NCI-H460 (cell line): ENCODE results near the gene FLOT2. TPM values are rescaled to one million over a fixed set of nuclear protein-coding genes. Genes with fewer than 3 reads are reported as not detected.
"Not testable (repeated sequence)": the region's sequence is repeated elsewhere in the genome, so short reads cannot be mapped to it uniquely, and the experiment has no call there.

Source experiments
- DNase-seq: peaks from one replicate; pipeline ENCODE4 v3.0.0-alpha.2; 2016; ENCODE audit warnings: low read depth; ENCODE audit errors: extremely low read depth
- total RNA-seq: library from RNA; depleted of rRNA; stranded (reverse); fragments of >200 nt; shearing (Covaris generic); gene quantifications from 2 replicates; pipeline ENCODE4 v1.2.3, GENCODE V29; 2014

Gene FLOT2
- total RNA-seq, 1 experiment from 2014 or later = 30.7 TPM

DNA sequence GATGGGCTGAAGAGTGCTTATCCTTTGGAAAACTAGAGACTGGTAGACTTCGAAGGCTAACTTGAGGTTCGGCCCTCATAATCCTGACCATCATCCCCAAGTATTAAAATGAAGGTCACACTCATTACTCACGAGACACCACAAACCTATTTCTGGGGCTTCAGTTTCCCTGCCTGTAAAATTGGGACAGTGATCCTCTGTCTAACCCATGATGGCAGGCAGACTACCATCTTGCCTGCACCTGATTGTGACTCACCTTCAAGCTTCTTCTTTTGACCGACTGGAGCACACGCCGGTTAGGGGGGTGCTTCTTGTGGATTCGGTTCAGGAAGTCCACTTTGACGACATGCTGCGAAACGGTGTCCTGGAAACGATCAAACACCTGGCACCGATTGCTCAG, 19.5 kb upstream of the FLOT2 start:
- no peak for DNase-seq

GRCh38 chr17:28916302-28916934, 18.9 kb upstream of the FLOT2 start:
- DNase-seq = peak; percentile 43

DNA sequence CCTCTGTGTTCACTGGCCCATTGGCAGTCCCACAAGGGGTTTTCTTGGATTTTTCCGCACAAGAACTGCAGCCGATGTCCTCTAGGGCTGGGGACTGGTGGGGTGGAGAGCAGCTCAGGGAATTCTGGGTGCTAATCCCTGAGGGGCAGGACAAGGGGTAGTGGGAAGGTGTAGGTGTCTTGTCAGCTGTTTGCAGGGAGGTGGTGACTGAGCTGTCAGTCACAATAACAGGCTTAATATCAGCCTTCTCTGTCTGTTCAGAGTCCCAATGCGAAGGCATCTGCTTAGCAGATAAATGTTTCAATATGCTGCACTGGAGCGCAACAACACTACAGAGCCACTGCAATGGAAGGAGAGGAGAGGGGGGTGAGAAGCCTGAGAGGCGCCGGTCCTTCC, 15.4 kb upstream of the FLOT2 start:
- DNase-seq = no peak

- no peak for DNase-seq
These were observed 14.9 kb upstream of the FLOT2 start for GRCh38 chr17:28912281-28912937.

GRCh38 chr17:28911411-28912045, 14.0 kb upstream of the FLOT2 start:
- no peak for DNase-seq

DNA sequence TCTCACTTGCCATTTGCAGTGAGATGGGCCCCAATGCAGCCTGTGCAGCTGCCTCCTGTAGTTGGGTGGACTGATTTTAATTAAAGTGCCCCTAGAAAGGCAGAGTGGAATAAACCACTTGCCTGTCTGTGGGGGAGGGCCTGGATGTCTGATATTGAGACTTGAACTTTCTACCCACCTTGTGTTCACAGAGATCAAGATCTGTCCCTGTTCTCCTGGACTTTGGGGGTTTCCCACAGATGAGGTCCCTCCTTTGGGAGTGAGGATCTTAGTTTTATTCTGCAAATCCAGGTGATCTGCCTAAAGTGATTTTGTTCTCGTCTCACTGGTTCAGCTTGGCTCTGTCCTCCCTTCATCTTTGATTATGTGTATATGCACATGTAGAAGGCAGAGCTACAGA, 13.0 kb upstream of the FLOT2 start:
- DNase-seq = no peak

DNA sequence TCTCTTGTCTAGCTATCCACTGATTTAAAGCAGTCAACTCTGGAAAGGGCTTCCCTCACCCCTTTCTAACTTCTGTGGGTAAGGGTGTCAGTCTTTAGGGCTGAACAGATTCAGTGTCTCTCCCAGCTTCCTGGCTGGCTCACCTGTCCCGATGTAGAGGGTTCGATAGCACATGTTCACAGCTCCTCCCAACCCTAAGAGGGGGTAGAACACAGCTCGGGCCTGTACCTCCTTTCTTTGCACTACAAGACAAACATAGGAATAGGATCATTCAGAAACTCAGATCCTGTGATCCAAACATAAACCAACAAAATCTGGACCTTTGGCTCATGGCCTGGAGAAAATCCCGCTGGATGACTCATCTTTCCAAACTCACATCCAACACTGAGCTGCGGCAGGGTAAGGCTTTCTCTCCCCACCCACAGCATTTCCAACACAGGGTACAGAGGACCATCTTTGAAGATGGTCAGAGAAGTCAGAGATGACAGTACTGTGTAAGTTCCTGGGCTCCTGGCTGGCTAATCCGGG, 11.2 kb upstream of the FLOT2 start:
- DNase-seq = no peak

DNA sequence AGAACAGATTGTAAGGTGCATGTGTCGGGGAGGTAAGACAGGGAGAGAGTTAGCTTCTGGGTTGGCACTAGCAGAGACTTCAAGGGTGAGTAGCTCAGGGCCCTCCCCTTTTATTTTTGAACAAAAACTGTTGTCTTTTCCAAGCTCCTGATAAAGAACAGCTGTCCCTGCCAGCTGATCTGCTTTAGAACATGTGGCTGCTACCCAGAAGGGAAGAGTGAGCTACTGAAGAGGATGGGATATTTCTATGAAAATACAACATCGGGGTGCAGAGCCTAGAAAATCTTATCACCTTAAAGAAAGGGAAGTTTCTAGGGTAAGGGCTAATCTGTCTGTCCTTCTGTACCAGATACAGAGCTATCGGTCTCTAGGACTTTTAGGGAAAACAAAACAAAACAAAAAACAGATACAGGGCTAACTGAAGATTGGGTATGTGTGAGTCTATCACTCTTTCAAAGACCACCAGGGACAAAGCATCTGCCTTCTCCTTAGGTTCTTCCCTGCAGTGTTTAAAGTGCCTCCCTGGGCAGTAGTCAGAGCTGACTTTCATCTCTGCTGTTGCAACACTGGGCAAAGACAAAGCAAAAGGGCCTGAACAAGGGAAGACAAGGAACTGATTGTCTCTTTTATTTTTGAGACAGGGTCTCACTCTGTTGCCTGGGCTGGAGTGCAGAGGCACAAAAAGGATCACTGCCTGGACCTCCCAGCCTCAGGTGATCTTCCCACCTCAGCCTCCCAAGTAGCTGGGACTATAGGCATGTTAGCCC, 10.4 kb upstream of the FLOT2 start:
- no peak for DNase-seq

DNA sequence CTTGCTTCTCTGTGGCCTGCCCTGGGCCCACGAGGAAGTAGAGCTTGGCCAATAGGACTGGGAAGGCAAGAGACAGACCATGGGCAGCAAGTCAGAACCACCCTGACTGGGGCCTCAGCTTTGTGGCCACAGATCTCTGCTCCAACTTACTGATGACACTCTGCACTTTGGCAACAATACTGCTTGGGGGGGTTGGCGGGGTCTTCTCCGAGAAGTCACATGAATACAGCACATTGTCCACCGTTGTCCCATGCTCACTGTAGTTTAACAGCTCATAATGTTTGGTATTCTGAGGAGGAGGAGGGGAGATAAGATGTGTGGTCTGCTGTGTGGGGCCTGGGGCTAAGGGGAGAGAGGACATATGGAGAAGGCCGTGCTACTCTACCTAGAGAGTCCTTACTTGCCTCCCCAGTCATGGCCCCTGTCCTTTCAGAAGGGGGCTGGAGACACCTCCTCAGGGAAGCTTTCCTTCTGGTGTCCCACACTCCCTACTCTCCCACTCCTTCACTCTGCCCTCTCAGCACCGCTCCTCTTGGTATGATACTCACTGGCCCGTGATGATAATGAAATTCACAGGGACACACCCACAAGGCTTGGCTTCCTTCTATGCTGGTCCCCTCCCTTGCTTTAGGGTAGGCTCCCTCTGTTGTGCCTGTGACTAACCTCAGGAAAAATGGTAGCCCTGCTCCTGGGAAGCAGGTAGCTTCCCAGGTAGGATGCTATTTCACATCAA, 9.3 kb upstream of the FLOT2 start:
- no peak for DNase-seq

GRCh38 chr17:28906276-28906675, 8.7 kb upstream of the FLOT2 start:
- no peak for DNase-seq

GRCh38 chr17:28904800-28905199, 7.3 kb upstream of the FLOT2 start:
- DNase-seq = no peak

DNA sequence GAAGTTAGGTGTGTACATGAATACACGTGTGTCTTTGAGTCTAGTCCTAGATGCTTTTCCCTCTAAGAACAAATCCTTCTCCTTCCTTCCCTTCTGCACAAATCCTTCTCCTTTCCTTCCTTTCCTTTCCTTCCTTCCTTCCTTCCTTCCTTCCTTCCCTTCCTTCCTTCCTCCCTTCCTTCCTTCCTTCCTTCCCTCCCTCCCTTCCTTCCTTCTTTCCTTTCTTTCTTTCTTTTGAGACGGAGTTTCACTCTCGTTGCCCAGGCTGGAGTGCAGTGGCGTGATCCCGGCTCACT, 6.0 kb upstream of the FLOT2 start:
- not testable (repeated sequence) for DNase-seq

DNA sequence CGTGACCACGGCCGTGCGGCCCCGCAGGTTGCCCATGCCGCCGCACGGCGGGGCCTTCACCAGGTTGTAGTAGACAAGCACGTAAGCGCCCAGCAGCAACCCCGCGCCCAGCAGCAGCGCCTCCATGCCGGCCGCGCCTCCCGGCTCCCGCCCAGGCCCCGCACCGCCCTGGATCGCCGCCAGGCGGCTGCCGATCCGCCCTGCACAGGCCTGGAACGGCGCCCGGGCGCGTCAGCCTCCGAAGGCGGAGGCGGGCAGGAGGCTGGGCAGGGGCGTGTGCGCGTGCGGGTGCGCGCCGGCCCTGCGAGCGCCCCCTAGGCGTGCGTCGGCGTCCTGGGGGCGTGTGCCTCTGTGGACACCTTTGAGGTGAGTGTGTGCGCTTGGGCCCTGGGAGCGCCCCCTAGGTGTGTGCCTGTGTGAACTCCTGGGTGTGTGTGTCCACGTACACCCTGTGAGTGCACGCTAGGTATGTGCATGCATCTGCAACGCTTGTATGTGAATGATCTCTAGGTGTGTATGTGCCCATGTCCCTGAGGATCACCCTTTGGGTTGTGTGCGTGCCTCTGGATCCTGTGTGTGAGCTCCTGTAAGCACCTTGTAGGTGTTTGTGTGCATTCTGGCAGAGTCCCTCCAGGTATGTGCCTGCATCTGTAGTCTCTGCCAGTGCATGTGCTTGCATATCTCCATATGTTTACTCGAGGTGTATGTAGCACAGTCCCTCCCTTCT, 5.4 kb upstream of the FLOT2 start, which contains the start of gene DHRS13:
TSS of gene DHRS13 (minus strand) at position 261 of the 727 bp plus-strand sequence. CDS start at position 126, 135 bp downstream.
- peak; percentile 89 for DNase-seq

DNA sequence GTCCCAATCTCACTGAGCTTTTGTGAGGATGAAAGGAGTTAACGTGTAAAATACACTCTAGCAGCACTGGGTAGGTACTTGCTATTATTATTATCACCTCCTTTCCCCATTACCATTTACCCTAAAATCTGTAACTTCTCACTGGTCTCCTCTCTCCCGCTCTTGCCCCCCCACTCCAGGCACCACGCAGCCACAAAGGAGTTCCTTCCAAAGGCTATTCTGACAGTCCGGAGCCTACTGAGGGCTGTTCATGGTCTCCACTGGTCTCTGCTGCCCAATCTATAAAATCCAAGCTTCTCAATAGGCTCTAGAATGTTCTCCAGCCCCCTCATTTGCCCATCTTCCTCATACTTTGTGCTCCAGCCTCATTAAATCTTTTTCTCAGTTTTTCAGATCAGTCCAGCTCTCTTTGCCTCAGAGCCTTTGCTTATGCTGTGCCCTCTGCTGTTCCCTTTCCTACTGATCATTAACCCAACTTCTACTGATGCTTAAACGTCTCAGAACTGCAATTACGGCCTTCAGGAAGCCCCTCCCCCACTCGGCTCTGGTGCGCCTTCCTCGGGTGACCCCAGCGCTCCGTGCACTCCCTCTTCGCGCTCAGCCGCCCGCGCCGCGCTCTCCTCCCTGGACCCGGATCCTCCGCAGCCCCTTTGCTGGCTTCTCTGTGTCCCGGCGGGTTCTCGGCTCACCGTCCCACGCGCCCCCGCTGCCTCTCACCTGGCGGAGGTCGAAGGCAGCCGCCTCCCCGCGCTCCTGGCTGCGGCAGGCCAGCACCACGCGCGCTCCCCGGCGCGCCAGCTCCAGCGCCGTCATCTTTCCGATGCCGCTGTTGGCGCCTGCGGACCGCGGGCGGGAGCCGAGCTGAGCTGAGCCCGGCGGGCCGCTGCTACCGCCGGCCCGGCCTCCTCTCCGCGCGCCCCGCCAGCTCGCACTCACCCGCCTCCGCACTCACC, 4.6 kb upstream of the FLOT2 start:
- DNase-seq = no peak

DNA sequence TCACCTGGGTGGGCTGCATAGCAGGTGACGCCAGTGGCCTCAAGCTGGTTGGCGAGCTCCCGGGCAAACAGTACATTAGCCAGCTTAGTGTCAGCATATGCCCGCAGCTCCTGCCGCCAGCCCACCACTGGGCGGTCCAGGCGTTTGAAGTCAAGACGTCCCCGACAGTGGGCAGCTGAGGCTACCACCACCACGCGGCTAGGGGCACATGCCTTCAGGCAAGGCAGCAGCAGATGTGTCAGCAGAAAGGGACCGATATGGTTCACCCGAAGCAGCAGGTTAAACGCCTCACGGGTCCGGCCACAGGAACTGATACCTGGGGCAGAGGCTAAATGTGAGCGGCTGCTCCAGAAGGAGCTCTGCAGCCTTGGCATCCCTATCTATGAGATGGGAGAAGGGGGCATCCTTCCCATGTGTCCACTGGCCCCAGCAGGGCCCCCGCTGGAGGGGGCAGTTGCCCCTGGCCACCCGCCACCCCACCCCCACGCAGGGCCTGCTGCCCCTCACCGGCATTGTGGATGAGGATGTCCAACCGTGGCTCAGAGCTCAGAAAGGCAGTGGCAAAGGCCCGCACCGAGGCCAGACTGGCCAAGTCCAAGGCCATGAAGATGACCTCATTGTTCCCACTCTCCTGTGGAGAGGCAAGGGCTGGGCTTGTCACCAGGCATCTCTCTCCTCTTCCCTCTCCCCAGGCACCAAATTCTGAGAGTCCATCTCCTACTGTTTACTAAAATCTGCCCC, 3.6 kb upstream of the FLOT2 start:
- no peak for DNase-seq

DNA sequence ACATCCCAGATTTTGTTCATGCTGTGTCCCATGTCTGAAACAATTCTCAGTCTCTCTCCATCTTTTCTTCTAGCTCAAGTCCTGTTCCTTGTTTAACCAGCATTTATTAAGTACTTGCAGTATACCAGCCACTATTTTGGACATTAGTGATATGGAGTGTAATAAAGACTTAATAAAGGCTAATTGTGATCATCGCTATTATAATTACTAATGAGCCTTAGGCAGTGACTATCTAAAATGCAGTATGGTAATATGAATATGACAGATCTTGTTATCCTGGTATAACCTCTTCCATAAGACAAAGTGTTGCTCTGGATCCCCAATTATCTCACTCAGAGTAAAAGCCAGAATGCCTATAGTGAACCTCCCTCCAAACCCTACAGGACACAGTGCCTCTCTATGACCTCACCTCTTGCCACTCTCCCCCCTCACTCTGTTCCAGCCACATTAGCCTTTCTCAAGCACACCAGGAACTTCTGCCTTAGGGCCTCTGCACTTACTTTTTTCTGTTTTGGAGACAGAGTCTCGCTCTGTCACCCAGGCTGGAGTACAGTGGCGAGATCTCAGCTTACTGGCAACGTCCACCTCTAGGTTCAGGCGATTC, 1.8 kb upstream of the FLOT2 start:
- no peak for DNase-seq

- DNase-seq = no peak
These were observed 1.0 kb upstream of the FLOT2 start for GRCh38 chr17:28898527-28898955.
